Renal pelvis (tissue), 4 donors: Measurements from ENCODE around the gene RESF1. TPM values are rescaled to one million over a fixed set of nuclear protein-coding genes. Genes with fewer than 3 reads are reported as not detected.

ENCODE experiments used
- DNase-seq: peaks from one replicate; pipeline ENCODE4 v3.0.0-alpha.2; 2013
- polyA plus RNA-seq, 3 donors: library from polyadenylated mRNA; unstranded; fragments of 120-200 nt; gene quantifications; one replicate each; pipeline ENCODE4 v1.2.1, GENCODE V29; 2013; ENCODE audit not compliant: insufficient read length in 3 of 3

Gene RESF1
- polyA plus RNA-seq, 3 donors: 44.7 to 52.3 (median 50.7) TPM

DNA sequence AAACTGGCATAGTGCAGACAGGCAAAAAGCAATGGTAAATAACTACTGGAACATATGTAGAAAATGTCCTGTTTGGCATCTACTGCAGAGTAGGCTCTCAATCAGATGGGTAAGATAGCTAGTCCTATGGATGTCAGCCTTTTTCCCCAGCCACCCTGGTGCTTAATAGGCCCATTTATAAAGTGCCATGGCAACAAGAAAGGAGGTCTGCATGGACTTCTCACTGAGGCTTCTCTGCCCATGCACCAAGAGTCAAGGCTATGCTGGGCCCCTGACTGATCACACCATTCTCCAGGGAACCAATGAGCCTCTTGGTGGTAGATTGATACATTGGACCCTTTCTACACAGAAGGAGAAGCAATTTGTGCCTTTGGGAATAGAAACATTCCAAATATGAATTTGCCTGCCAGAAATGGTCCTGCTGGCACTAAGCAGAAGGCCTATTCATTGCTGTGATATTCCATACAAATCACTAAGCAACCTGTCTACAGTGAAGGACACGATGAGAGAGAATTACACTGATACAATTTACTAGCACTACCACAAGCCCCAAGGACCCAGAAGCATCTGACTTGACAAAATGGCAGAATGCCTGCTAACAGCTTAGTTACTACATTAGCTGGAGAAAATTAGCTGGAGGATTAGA is 43.8 kb downstream of the RESF1 start:
- DNase-seq: no peak

DNA sequence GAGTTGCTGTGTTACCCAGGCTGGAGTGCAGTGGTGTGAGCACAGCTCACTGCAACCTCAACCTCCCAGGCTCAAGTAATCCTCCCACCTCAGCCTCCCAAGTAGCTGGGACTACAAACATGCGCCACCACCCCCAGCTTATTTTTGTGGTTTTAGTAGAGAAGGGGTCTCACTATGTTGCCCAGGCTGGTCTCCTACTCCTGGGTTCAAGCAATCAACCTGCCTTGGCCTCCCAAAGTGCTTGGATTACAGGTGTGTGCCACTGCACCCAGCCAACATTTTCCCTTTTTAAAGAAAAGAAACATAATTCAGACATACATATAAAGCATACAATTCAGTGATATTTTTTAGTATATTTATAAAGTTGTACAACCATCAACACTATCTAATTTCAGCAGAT is 44.4 kb downstream of the RESF1 start:
- no peak for DNase-seq

DNA sequence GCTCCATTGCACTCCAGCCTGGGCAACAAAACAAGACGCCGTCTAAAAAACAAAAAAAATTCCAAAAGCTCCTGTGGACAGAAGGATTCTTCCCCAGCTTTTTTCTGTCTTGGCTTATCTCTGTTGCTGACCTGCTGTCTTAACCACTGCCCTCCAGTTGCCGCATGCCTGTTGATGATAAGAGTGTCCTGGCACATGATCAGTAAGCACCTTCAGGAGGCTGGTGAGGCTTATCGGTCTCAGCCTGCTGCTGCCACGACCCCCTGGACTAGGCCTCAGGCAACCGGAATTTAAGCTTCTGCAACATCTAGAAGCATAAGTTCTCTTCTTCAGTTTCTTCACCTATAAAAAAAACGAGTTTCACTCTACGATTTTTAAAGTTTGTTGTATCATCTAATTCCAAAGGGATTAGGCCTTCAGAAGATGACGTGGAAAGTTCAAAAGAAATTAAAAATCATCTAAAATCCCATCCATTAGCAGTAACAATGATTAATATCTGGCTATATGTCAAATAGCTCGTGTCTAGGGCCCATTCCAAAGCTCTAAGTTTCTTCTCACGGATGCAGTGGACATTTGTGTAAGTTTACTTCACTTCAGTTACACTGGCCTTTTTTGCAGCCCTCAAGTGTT is 46.4 kb downstream of the RESF1 start:
- DNase-seq: no peak

Other genes starting within 250 kb of the RESF1 start
- gene AMN1, start 230.4 kb upstream of the RESF1 start, polyA plus RNA-seq: 10 to 100 TPM; 19.8 to 23.3 (median 19.9) TPM
- 10 to 100 TPM; 20.2 to 22.4 (median 22.0) TPM for gene BICD1, start 147.4 kb downstream of the RESF1 start, polyA plus RNA-seq